Epithelial cell of esophagus (primary cell): ENCODE results near the gene TTC8.

Experiments used
- DNase-seq: peaks from one replicate; pipeline ENCODE4 v3.0.0; 2010; ENCODE audit warnings: low read depth
- H3K4me3 ChIP-seq: 2 replicates; pipeline ENCODE4 v1.5.1; 2011; ENCODE audit warnings: mild to moderate bottlenecking, low read length, control low read depth
- TF ChIP-seq, protein P1 (sequence below): IDR thresholded peaks from 2 replicates; pipeline ENCODE4 v1.5.1; 2011; ENCODE audit warnings: low read depth, mild to moderate bottlenecking, low read length, control low read depth, inconsistent platforms; ENCODE audit not compliant: insufficient read depth; ENCODE audit errors: missing control alignments

TTC8 gene

DNA sequence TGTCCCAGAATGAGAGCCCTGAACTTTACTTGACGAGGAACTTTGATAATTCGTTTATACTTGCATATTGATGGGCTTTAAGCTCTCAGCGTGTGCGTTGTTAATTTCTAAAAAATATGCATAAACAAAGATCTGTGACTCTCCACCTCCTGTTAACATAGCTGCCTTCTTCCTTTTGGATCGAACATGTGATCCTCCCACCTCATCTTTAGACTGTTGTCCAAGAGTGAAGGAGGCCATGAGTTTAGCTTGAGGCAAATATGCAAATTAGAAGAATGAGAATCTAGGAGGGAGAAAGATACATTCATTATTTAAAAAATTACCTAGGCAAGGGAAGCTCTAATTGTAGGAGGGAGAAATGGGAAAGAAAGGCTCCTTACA, 617 bp downstream of the TTC8 start:
- TF ChIP-seq, protein P1, sequence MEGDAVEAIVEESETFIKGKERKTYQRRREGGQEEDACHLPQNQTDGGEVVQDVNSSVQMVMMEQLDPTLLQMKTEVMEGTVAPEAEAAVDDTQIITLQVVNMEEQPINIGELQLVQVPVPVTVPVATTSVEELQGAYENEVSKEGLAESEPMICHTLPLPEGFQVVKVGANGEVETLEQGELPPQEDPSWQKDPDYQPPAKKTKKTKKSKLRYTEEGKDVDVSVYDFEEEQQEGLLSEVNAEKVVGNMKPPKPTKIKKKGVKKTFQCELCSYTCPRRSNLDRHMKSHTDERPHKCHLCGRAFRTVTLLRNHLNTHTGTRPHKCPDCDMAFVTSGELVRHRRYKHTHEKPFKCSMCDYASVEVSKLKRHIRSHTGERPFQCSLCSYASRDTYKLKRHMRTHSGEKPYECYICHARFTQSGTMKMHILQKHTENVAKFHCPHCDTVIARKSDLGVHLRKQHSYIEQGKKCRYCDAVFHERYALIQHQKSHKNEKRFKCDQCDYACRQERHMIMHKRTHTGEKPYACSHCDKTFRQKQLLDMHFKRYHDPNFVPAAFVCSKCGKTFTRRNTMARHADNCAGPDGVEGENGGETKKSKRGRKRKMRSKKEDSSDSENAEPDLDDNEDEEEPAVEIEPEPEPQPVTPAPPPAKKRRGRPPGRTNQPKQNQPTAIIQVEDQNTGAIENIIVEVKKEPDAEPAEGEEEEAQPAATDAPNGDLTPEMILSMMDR: no peak
- peak overlapping the region; percentile 77 for H3K4me3 ChIP-seq
- peak; percentile 16 for DNase-seq

DNA sequence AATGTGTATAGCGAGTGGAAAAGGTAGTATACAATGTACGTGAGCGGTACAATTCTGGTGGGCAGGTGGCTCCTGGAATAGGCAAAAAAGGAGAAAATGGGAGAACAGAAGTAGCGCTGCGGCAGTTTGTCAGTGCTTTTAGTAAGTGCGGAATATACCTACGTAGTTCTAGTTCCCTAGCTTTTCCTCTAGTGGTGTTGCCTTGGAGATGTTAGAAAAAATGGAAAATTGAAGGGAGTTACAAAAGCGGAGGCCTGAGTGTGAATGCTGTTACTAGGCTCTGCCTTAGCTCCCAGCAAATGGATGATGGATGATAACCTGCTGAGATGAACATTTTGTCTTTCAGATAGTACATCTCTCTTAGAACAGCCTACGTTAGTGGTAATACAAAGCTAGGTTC, 1.1 kb downstream of the TTC8 start:
- H3K4me3 ChIP-seq: peak overlapping the region; percentile 77
- TF ChIP-seq, protein P1: no peak

DNA sequence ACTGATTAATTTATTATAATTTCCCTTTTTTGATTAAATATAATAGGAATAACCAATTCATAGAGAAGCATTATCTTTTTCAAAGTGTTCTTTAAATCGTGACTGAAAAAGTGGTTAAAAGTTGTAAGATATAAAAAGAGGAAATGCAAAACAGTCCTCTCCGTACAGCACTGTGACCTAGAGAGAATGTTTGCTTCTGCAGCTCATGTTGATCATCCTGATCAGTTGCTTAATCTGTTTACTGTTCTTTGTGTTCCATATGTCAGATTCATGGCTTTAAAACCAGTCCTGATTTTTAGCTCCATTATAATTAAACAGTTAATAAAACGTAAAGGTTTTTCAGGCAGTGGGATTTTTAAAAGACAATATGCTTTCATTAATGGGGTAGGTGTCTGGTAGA, 4.7 kb downstream of the TTC8 start:
- no peak for DNase-seq
- TF ChIP-seq, protein P1: no peak
- no peak overlapping the region for H3K4me3 ChIP-seq

More for the DNA sequence above, 1.1 kb downstream of the TTC8 start:
- DNase-seq: no peak

DNA sequence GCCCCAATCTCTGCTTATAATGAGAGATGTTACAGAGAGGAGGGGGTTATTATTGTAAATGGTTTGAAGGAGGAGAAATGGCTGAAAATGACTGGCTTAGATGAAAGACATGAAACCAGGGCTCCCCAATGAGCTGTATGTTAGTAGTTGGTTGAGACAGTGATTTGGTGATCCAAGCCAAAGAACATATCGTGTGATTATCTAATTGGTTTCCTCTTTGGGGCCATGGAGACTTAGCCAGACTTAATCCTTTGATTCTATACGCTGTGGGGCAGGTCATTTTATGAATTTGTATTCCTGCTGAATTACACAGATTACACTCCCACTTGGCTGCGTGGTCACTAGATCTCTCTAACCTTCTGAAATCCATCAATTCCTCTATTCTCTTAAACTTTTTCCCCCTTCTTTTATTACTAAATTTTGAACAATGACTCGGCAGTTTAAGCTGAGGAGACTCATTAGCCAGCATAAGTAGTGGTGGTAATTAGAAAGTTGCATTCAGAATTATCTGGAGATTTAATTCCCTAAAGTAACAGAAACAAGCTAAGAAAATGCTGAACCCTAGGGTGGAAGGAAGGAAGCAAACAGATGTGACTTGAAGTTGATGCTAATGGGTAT, 5.3 kb downstream of the TTC8 start:
- H3K4me3 ChIP-seq: no peak overlapping the region
- no peak for DNase-seq
- TF ChIP-seq, protein P1: no peak

DNA sequence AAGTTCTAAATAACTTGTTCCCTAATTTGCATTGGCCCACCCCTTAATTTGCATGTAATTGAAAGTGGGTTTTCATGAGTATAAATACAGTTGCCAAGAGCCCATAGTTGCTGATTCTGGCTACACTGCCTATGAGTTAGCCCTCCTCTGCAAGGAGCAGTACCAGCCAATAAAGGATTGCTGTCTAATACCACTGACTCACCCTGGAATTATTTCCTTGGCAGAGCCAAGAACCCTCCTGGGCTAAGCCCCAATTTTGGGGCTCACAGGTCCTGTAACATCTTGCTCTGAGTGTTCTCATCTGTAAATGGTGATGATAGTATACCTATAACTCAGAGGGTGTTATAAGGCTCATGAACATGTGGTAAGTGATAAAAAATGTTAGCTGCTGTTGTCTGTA, 6.8 kb downstream of the TTC8 start:
- TF ChIP-seq, protein P1: no peak
- peak; percentile 87 for DNase-seq
- H3K4me3 ChIP-seq: no peak overlapping the region

DNA sequence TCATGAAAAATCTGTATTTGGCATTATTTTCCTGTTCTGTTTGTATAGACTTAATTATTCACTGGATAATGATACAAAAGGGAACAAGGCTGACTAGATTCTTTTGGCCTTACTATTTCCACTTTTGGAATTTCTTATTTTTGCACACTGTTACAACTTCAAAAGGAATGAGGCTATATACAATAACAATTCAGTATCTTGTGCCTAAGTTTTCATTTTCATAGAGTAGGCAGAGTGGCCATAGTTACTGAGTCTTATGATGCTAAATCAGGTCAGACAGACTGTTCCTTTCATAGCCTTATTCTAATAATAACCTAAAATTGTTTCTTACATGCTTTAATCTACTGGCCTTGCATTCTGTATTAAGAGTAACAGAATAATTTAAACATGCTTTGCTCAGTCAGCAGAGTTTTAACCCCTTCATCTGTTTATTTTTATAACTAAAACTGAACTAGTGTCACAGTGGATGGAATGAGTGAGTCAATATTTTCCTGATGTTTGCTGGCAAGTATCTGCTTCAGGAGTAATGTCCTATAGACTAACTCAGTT, 10.5 kb downstream of the TTC8 start:
- peak; percentile 24 for DNase-seq
- TF ChIP-seq, protein P1: no peak
- H3K4me3 ChIP-seq: no peak overlapping the region

DNA sequence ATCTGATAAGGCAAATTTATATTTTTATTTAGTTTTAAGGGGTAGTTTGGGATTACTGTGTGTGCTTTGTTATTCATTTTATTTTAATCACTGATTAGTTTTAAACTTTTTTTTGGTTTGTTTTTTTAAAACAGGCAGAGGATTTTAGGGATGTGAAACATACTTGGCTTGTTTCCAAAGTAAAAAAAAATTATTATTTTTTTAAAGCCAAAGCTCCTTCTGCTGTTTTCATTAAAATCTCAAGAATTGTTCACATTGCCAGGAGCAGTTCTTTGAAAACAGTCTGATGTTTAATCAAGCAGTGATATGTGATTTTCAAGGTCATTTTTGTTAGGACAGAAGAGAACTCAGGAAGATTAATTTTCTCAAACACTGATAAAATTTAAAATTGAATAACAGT, 11.2 kb downstream of the TTC8 start:
- H3K4me3 ChIP-seq: no peak overlapping the region
- DNase-seq: no peak
- TF ChIP-seq, protein P1: no peak
